ENCODE results near the gene FANCD2OS.

DNA sequence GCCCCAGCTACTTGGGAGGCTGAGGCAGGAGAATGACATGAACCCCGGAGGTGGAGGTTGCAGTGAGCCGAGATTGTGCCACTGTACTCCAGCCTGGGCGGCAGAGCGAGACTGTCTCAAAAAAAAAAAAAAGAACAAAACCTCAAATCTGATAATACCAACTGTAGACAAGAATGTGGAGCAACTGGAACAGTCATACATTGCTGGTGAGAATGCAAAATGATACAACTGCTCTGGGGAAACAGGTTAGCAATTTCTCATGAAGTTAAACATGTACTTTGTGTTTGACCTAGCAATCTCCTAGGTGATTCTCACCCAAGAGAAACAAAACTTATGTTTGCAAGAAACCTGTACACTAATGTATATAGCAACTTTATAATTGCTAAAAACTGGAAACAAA lies 29.1 kb upstream of the FANCD2OS start:
- TF ChIP-seq, protein P1, sequence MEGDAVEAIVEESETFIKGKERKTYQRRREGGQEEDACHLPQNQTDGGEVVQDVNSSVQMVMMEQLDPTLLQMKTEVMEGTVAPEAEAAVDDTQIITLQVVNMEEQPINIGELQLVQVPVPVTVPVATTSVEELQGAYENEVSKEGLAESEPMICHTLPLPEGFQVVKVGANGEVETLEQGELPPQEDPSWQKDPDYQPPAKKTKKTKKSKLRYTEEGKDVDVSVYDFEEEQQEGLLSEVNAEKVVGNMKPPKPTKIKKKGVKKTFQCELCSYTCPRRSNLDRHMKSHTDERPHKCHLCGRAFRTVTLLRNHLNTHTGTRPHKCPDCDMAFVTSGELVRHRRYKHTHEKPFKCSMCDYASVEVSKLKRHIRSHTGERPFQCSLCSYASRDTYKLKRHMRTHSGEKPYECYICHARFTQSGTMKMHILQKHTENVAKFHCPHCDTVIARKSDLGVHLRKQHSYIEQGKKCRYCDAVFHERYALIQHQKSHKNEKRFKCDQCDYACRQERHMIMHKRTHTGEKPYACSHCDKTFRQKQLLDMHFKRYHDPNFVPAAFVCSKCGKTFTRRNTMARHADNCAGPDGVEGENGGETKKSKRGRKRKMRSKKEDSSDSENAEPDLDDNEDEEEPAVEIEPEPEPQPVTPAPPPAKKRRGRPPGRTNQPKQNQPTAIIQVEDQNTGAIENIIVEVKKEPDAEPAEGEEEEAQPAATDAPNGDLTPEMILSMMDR (IDR thresholded peaks at IDR 0.05), result no peak
- TF ChIP-seq POLR2A (IDR thresholded peaks at IDR 0.05) (no peak), POLR2AphosphoS5 (IDR thresholded peaks at IDR 0.05) (no peak), EP300 (IDR thresholded peaks at IDR 0.05) (no peak)

All from suprapubic skin (tissue), 4 donors.